Measurements from ENCODE around the gene SSR3.

The SSR3 gene

DNA sequence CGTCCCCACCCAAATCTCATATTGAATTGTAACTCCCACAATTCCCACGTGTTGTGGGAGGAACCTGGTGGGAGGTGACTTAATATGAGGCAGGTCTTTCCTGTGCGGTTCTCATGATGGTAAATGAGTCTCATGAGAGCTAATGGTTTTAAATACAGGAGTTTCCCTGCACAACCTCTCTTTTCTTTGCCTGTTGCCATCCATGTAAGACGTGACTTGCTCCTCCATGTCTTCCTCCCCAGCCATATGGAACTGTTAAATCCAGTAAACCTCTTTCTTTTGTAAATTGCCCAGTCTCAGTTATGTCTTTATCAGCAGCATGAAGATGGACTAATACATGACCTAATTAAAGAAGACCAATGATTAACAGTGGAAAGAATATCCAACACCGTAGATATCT is 56.6 kb downstream of the SSR3 start:
- Histone ChIP-seq H3K27me3 (ENCODE audit: insufficient read depth, low read length) (no peaks in the 10 kb centered on the region), H3K9me2 (ENCODE audit: low read depth, low read length) (no peaks in the 10 kb centered on the region), H3K79me2 (ENCODE audit: insufficient read depth, low read length) (no peaks in the 10 kb centered on the region), H3K27ac (ENCODE audit: low read depth, low read length, poor library complexity, severe bottlenecking) (no peak overlapping the region), H3K4me3 (ENCODE audit: low read depth, low read length, poor library complexity, severe bottlenecking) (no peak overlapping the region), H2AFZ (ENCODE audit: low read length) (no peak overlapping the region), H3K36me3 (ENCODE audit: insufficient read depth, low read length) (no peaks in the 10 kb centered on the region), H3F3A (ENCODE audit: insufficient read depth, low read length) (no peaks in the 10 kb centered on the region), H3K4me2 (ENCODE audit: low read length) (no peak overlapping the region), H3K4me1 (ENCODE audit: insufficient read depth, low read length, severe bottlenecking) (no peaks in the 10 kb centered on the region), H3K9ac (ENCODE audit: low read length) (no peak overlapping the region), H4K20me1 (ENCODE audit: insufficient read depth, low read length) (no peaks in the 10 kb centered on the region), H3K9me3 (ENCODE audit: low read length) (peaks cover 13% of the 10 kb centered on the region; the same call in 1 of the 2 replicates)
- no peak for TF ChIP-seq EZH2 (IDR thresholded peaks at IDR 0.05; ENCODE audit: borderline replicate concordance, low read length)
- TF ChIP-seq, protein P1, sequence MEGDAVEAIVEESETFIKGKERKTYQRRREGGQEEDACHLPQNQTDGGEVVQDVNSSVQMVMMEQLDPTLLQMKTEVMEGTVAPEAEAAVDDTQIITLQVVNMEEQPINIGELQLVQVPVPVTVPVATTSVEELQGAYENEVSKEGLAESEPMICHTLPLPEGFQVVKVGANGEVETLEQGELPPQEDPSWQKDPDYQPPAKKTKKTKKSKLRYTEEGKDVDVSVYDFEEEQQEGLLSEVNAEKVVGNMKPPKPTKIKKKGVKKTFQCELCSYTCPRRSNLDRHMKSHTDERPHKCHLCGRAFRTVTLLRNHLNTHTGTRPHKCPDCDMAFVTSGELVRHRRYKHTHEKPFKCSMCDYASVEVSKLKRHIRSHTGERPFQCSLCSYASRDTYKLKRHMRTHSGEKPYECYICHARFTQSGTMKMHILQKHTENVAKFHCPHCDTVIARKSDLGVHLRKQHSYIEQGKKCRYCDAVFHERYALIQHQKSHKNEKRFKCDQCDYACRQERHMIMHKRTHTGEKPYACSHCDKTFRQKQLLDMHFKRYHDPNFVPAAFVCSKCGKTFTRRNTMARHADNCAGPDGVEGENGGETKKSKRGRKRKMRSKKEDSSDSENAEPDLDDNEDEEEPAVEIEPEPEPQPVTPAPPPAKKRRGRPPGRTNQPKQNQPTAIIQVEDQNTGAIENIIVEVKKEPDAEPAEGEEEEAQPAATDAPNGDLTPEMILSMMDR (IDR thresholded peaks at IDR 0.05; ENCODE audit: low read length), result no peak

- H2AFZ ChIP-seq (ENCODE audit: low read length), result no peak overlapping the region
- H3K9ac ChIP-seq (ENCODE audit: low read length), result no peak overlapping the region
- no peaks in the 10 kb centered on the region for H3K36me3 ChIP-seq (ENCODE audit: insufficient read depth, low read length)
- H3K27me3 ChIP-seq (ENCODE audit: insufficient read depth, low read length), result no peaks in the 10 kb centered on the region
- no peak overlapping the region for H3K4me3 ChIP-seq (ENCODE audit: low read depth, low read length, poor library complexity, severe bottlenecking)
- H3K27ac ChIP-seq (ENCODE audit: low read depth, low read length, poor library complexity, severe bottlenecking), result no peak overlapping the region
- H3K9me3 ChIP-seq (ENCODE audit: low read length), result peaks cover 13% of the 10 kb centered on the region; the same call in 1 of the 2 replicates
- no peaks in the 10 kb centered on the region for H3K9me2 ChIP-seq (ENCODE audit: low read depth, low read length)
- H3K79me2 ChIP-seq (ENCODE audit: insufficient read depth, low read length), result no peaks in the 10 kb centered on the region
- H3F3A ChIP-seq (ENCODE audit: insufficient read depth, low read length), result no peaks in the 10 kb centered on the region
- no peak overlapping the region for H3K4me2 ChIP-seq (ENCODE audit: low read length)
- H4K20me1 ChIP-seq (ENCODE audit: insufficient read depth, low read length), result no peaks in the 10 kb centered on the region
- no peaks in the 10 kb centered on the region for H3K4me1 ChIP-seq (ENCODE audit: insufficient read depth, low read length, severe bottlenecking)
- TF ChIP-seq EZH2 (IDR thresholded peaks at IDR 0.05; ENCODE audit: borderline replicate concordance, low read length), result no peak
- TF ChIP-seq, protein P1 (IDR thresholded peaks at IDR 0.05; ENCODE audit: low read length), result no peak
Measured at GRCh38 chr3:156497326-156497725, 57.6 kb downstream of the SSR3 start.

- Histone ChIP-seq H3K36me3 (ENCODE audit: insufficient read depth, low read length) (no peaks in the 10 kb centered on the region), H3K9me3 (ENCODE audit: low read length) (peaks cover 13% of the 10 kb centered on the region; the same call in 1 of the 2 replicates), H3K4me1 (ENCODE audit: insufficient read depth, low read length, severe bottlenecking) (no peaks in the 10 kb centered on the region), H3K9ac (ENCODE audit: low read length) (no peak overlapping the region), H4K20me1 (ENCODE audit: insufficient read depth, low read length) (no peaks in the 10 kb centered on the region), H3K27ac (ENCODE audit: low read depth, low read length, poor library complexity, severe bottlenecking) (no peak overlapping the region), H3F3A (ENCODE audit: insufficient read depth, low read length) (no peaks in the 10 kb centered on the region), H3K4me3 (ENCODE audit: low read depth, low read length, poor library complexity, severe bottlenecking) (no peak overlapping the region), H3K79me2 (ENCODE audit: insufficient read depth, low read length) (no peaks in the 10 kb centered on the region), H2AFZ (ENCODE audit: low read length) (no peak overlapping the region), H3K4me2 (ENCODE audit: low read length) (no peak overlapping the region), H3K27me3 (ENCODE audit: insufficient read depth, low read length) (no peaks in the 10 kb centered on the region), H3K9me2 (ENCODE audit: low read depth, low read length) (no peaks in the 10 kb centered on the region)
- TF ChIP-seq, protein P1 (IDR thresholded peaks at IDR 0.05; ENCODE audit: low read length), result no peak
- no peak for TF ChIP-seq EZH2 (IDR thresholded peaks at IDR 0.05; ENCODE audit: borderline replicate concordance, low read length)
Measured at GRCh38 chr3:156495816-156496215, 59.1 kb downstream of the SSR3 start.
